ENCODE data around the gene TUBB6.

Gene TUBB6

DNA sequence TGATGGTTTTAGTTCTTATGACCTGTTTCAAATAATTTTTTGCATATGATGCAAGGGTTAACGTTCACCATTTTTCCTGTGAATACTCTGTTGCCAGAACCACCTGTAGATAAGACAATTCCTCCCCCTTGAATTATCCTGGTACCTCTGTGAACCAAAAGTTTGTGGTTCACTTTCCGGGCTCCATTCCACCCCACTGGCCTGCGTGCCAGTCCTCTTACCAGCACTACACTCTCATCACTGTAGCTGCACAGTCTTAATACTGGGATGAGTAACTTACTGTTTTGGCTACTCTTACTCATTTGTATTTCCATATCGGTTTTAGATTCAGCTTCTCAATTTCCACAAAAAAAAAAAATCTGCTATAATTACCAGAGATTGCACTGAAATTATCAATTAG, 34.6 kb downstream of the TUBB6 start:
- no peak for DNase-seq

DNA sequence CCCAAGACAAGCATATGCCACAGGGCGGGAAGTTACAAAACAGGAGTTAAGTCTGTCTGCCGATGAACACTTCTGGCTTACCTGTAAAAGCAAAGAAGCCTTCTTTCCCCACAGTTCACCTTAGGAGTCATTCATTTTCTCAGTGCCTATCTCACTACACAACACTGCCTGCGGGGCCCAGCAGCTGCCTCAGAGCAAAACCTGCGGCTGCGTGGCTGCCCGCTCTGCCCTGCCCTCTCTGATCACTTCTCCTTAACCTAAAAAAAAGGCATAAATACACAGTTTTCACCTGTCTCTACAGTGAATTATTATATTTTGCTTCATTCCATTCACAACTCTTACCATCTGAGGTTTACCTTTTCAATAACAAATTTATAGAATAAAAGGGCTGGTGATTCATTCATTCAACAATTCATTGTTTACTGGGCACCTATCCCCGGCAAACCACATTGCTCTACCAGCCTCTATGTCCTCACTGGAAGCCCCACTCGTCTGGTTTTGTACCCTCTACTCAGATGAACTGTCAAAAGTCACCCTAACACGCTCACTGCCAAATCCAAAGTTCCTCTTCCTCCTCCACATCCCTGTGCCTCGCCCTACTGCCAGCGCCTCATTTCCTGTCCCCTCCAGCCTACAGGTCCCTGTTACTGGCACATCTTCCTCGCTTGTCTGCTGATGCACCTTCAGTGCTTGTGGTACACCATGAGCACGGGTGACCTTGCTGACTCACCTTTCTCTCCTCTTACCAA, 37.6 kb downstream of the TUBB6 start:
- DNase-seq, result no peak

DNA sequence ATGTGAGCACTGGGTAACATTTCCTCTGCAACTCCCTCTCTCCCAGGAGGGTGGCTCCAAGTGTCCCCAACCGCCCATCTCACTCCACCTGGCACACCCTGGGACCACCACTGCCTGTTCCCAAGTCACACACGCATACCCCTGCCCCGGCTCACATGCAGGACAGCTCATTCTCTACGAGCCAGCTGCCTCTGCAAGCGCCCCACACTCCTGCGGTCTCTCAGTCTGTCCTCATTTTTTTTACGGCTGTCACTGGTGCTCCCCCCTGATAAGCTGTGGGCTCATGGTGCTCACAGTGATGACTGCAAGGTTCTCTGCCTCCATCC, 38.2 kb downstream of the TUBB6 start:
- DNase-seq, result no peak

DNA sequence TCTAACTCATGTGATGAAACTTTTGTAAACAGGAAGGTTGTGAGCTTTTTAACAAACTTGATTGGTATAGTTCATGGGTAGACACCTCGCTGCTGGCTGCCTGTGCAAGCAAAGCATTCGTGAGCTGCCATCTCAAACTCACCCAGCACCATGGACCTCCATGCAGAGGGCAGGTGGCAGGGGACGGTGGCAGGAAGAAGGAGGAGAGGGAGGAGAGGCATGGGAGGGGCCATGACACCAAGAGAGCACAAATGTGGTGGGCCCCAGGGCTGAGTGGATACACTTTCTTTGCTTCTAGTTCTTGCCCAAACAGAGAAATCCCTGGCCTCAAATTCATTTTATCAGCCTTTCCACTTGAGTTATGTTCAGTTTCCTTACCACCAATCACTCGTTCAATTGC, 39.9 kb downstream of the TUBB6 start:
- no peak for DNase-seq

DNA sequence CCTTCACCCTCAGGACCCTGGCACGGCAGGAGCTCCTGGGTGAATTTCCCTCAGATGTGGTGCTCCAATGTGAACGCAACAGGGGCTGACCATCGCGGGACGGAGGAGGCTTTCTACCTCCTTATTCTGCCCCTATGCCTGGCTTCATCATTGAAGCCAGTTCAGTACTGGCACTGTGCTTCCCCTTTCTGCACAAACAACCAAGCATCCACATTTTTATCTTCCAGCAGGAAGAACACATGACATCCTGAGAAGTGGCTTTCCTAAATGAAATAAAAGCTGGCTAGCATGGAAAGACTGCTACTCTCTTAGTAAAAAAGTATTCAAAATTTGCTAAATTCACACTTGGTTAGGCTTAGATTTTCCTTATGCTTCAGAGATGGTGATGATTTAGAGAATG, 44.1 kb downstream of the TUBB6 start:
- no peak for DNase-seq

DNA sequence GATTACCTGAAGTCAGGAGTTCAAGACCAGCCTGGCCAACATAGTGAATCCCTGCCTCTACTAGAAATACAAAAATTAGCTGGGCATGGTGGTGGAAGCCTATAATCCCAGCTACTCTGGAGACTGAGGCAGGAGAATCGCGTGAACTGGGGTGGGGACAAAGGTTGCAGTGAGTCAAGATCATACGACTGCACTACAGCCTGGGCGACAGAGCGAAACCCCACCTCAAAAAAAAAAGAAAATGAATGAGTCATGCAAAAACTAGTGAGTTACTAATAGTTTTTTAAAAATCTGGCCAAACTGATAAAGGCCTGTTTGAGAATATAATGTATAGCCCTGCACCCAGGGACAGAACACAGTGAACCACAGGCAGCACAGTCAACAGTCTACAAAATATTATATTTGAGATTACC, 51.5 kb downstream of the TUBB6 start:
- DNase-seq, result peak; percentile 34

DNA sequence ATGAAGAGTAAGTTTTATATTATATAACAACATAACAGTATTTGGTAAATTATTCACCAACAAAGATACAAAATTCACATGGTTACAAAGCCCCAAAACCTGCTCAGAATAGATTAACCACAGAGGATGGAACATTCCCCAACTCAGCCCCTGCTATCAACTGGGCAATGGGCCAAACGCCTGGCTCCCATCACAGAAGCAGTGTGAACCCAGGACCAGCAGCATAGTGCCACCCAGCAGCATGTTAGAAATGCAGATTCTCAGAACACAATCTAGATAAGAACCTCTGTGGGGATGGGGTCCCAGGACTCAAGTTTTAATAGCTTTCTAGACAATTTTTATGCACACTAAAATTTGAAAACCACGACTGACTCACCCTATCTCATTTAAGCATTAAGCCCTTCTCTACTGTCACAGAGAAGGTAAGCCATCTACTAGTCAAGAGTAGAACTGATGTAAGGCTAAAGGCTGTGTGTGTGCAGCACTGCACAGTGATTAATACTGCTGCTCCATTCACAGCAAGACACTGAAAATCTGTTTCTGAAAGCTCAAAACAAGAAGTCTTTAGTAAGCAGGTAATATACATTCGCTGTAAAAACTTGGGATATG, 53.8 kb downstream of the TUBB6 start:
- no peak for DNase-seq

DNA sequence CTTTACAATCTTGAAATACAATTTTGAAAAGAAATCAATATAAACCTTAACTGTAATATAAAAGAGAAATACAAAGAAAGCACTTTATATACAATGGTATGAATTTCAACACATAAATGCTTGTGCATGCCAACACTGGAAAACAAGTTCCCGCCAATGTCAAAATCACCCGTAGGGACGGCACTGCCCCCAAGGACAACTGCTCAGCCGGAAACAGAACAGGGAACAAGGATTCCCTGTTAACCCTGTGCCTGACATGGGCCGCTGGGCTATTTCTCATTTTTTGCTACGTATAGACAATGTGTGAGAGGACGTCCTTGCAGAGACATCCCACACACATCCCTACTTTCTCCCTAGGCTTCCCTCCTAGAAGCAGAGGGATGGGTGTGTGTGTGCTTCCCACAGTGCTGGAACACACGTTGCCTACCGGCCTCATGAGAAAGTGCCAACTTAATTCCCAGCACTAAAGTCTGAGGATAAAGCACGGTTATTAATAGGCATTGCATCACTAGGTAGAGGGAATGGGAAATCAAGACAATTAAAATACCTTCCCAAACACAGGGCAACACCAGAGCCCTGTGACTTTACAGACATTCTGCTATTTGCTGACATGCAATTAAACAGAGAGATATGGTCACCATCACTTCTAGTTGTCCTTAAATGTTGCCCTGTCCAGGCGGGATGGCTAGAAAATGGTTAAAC, 54.6 kb downstream of the TUBB6 start:
- DNase-seq, result no peak

DNA sequence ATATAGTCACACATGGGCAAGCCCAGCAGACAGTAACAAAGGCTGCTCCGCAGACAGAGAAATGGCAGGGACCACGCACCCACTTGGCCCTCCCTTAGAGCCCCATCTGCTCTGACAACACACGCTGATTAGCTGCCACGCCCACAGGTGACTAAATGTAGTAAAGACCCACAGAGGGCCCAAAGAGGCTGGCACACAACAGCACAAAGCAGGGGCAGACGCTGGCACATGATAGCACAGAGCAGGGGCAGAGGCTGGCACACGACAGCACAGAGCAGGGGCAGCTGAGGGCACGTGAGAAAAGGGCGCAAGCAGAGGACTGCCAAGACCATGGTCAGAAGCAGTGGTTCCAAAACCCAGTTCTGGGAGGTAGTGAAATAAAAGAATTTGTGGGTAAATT, 58.3 kb downstream of the TUBB6 start:
- no peak for DNase-seq

DNA sequence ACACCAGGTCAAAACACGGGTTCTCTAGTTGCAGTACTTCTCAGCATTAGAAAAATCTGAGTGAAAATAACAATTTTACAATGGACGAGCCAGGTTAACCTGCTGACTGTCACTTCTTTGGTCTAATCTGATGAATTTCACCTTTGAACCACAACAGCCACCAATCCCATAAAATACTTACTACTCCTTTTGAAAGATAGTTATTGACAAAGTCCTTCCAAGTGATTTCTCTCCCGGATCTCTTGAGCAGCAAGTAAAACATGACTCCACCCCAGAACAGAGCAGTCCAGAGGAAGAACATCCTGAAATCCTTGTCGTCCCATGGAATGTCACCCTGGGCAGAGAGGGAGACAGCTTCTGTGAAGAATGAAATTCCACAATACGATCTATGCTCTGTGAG, 58.7 kb downstream of the TUBB6 start:
- no peak for DNase-seq

DNA sequence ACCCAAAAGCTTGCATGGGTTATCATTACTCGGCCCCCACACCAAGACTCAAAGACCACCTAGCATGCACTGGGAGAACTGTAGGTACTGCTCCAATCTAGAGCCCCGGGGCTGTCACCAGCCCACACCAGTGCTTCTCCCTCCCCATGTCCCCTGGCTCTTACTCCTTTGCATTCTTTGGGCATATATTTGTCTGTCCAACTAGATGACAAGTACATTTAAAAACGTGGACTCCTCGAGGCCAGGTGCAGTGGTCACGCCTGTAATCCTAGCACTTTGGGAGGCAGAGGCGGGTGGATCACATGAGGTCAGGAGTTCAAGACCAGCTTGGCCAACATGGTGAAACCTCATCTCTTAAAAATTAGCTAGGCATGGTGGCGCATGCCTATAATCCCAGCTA, 61.2 kb downstream of the TUBB6 start:
- no peak for DNase-seq

DNA sequence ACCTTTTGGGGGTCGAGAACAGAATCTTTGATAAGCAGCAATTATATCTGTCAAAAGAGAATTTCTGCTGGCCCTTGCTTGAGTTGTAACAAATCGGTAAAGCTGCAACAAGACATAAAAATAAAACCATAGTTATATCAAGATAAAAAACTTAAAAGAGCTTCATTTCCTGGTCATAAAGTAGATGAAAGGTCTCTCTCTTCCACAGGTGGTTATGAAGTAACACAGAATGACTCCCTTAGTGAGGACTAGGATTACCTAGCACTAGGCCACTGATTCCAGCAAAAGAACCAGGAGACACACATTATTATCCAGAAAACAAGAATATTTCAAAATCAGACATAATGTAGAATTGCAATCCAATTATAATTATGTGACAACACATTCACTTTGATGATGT, 63.5 kb downstream of the TUBB6 start:
- no peak for DNase-seq

DNA sequence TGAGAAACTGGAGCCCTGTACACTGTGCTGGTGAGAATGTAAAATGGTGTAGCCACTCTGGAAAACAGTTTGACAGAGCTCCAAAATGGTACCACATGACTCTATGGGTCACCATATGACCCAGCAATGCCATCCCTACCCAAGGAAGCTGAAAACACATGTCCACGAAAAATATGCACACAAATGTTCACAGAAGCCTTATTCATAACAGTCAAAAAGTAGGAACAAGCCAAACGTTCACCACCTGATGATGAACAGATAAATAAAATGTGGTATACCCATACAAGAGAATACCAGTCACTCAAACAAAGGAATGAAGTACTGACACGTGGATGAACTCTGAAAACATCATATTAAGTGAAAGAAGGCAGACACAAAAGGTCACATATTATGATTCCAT, 64.4 kb downstream of the TUBB6 start:
- no peak for DNase-seq

DNA sequence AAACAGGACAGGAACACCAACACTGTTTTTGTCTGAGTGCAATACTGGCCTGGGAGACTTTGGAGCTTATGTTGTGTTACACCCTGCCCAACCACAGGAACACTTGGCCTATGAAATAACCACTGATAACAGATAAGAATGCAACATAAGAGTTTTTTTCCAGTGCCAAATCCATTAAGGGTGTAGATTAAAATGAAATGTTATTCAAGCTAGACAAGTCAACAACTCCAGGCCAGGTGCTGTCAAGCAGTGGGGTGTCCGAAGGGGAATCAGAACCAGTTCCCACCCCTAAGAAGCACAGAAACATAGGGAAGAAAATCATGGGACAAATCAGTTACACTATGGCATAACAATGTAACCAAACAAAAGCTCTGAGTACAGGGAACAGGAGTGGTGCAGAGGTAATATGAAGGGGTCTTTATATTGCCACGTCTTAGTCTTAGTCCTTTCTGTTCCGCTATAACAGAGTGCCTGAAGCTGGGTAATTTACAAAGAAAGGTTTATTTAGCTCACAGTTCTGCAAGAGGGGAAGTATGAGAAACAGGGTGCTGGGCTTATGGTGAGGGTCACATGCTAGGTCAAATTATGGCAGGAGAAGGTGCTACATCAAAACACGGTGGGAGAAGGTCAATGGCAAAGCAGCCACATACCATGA, 65.2 kb downstream of the TUBB6 start:
- no peak for DNase-seq

DNA sequence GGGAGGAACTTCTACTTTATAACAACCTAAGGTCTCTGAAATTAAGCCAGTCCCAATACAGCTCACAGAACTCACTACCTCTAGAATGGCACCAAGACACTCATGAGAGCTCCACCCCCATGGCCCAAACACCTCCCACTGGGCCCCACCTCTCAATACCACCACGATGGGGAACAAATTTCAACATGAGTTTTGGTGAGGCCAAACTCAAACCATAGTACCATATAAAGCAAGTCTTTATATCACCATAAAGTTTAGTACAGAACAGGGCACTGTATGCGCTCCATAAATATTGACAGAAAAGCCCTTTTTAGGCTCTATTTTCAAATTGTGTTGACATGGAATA, 65.7 kb downstream of the TUBB6 start:
- DNase-seq, result no peak

DNA sequence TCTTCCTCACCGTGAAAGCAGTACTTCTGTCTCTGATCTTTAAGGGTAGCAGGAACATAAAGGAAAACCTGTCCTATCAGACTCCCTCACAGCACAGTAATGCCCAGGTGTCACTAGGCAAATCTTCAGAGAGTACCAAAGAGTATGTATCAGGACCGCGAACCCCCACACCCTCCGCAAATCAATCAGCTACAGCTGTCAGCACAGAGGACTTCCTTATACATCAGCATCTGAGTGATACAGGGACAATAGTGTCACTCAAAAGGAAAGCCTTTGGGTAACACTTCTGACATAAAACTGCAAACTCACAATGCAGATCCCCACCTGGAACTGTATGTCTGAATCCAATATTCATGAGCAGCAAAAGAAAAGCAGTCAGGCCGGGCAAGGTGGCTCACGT, 66.4 kb downstream of the TUBB6 start:
- DNase-seq, result no peak

Measured in EL (cell line).